Loucy (cell line): Measurements from ENCODE around the gene UBE2G2.

Source experiments
- CTCF ChIP-seq: fragments of 200-600 bp; sonication (generic); conservative IDR thresholded peaks from 2 replicates; pipeline ENCODE4 v1.5.1; 2014; ENCODE audit warnings: mild to moderate bottlenecking, antibody characterized with exemption, low read length
- EZH2phosphoT487 ChIP-seq: fragments of 200-600 bp; IDR thresholded peaks from 2 replicates; pipeline ENCODE4 v1.6.1; 2018; ENCODE audit warnings: antibody characterized with exemption, mild to moderate bottlenecking, moderate library complexity, borderline replicate concordance

GRCh38 chr21:44766818-44767354 lies 34.7 kb downstream of the UBE2G2 start:
- no peak for TF ChIP-seq CTCF
- no peak for TF ChIP-seq EZH2phosphoT487
